HG02588 (cell line): ENCODE data around the gene SCLT1.
A peak's percentile ranks its signal among the peaks of the same experiment; 100 is the strongest.
"Not testable (repeated sequence)": the region's sequence is repeated elsewhere in the genome, so short reads cannot be mapped to it uniquely, and the experiment has no call there.

Experiments
- ATAC-seq: cut with Tn5 transposase; IDR thresholded peaks from one replicate; pipeline ENCODE4 v1.9.1; 2021; ENCODE audit warnings: mild to moderate bottlenecking, moderate library complexity; ENCODE audit not compliant: unreplicated experiment

Gene SCLT1

DNA sequence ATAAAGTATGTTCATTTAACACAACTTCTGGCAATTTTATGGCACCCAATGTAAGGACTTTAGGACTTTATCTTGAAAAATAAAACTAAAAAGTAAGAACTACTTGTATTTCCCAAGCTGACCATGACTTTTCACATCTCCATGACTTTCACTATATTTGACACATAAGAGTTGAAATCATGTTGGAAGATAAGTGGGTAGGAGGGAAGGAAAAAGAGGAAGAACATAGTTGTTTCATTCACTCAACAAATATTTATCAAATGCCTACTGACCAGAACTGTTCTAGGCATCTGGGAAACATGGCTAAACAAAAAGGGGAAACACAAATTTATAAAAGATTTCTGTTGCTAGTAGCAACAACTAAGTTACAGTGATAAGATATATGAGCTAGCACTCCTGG lies 16.0 kb downstream of the SCLT1 start:
- ATAC-seq = no peak

GRCh38 chr4:129069537-129069936 lies 23.8 kb downstream of the SCLT1 start:
- ATAC-seq = not testable (repeated sequence)

DNA sequence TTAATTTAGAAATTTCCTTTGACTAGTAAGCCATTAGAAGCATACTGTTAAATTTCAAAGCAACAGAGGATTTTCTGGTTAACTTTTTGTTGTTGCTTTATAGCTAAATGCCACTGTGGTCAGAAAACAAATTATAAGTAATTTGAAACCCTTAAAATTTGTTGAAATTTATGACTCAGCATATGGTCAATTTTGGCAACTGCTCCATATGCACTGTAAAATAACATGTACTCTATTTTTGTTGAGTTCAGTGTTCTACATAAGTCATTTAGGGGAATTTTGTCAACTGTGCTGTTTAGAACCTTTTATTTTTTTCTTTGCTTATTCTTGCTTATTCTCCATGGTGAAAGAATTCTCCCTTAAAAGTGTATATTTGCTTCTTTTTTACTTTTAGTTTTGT lies 28.6 kb downstream of the SCLT1 start:
- ATAC-seq = no peak

- no peak for ATAC-seq
Measured at GRCh38 chr4:129063640-129064039, 29.7 kb downstream of the SCLT1 start.

- ATAC-seq = no peak
Measured at GRCh38 chr4:129062580-129062979, 30.8 kb downstream of the SCLT1 start.

DNA sequence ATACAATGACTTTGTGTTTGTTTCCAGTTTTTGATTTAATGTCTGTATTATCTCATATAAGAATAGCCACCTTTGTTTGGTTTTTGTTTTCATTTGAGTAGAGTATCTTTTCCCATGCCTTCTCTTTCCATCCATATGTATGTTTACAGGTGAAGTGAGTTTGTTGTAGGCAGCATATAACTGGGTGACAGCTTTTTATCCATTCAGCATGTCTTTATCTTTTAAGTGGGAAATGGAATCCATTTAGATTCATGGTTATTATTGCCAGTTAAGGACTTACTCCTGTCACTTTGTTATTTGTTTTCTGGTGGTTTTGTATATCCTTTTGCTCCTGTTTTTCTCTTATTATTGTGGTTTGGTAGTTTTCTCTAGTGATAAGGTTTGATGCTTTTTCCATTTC lies 34.3 kb downstream of the SCLT1 start:
- no peak for ATAC-seq

- peak; percentile 64 for ATAC-seq
Measured at GRCh38 chr4:129046055-129046959, 47.0 kb downstream of the SCLT1 start.

DNA sequence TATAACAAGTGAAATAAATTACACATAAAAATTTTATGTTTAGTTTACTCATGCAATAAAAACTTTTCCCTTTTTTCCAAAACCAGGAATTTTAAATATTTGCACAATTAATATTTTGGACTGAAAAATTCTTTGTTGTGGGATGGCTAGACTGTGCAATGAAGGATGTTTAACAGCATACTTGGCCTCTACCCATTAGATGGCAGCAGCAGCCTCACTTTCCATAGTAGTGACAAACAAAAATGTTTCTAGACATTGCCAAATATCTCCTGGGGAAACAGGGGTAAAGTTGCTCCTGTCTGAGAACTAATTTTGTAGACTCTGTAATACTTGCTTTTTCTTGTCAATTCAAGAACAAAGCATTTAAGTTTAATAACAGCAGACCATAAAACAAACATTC lies 49.8 kb downstream of the SCLT1 start:
- ATAC-seq = no peak

DNA sequence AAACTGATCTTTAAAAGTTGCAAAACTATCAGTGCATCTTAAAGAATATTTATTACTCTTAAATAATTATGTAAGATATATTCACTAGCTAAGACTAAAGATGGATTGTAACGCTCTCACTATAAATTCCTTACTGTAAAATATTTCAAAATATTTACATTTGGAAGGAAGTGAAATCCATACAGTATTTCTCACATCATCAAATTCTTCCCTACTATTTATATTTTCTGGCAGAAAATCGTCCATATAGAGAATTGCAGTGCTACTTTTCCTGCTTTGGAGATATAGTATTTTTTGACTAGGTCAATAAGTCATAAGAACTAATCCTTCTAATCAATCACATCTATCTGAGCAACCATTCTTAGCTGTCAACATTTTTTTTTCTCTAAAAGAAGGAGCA lies 52.9 kb downstream of the SCLT1 start:
- no peak for ATAC-seq

- no peak for ATAC-seq
Measured at GRCh38 chr4:129037093-129037492, 56.2 kb downstream of the SCLT1 start.

DNA sequence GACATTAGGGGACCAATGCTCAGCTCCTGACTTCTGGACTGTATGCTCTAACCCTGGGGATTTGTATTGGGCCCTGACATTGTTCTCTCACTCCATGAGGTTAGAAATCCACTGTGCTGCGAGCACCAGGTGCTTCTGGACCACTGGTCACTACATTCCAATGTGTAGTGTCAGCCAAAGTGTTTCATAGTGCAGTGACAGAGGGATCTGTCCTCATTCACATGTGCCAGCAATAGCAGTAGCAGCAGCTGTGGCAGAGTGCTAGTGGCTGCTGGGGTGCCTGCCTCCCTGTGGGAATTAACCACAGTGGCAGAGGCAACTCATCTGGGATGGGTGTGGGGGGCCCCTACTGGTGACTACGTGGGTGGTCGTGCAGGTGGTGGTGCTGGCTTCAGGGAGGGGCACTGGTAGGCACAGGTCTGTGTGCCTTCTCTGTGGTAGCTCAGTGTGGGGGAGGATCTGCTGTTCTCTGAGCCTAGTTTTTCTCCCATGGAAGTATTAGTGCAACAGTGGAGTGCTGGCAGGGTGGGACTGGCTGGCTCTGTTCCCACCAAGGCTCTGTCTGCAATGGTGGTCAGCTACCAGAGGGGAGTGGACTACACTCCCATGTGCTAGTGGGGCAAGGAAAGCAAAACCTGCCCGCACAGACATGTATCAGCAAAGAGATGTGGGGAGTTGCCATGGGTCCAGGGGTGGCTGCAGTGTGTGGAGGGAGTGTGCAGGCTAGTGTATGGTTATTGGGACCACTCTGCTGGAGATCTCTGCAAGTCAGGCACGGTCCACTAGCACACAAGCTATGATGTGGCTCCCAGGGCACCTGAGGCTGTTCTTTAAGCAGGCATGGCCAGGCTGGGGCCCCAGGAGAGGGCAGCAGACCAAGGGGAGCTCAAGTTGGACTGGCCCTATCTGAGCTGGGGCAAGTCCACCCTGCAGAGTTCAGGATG lies 78.5 kb downstream of the SCLT1 start:
- ATAC-seq = no peak

GRCh38 chr4:129008096-129008495 lies 85.2 kb downstream of the SCLT1 start:
- no peak for ATAC-seq

GRCh38 chr4:128986908-128987307 lies 106.4 kb downstream of the SCLT1 start:
- ATAC-seq = no peak

GRCh38 chr4:128986019-128986418 lies 107.3 kb downstream of the SCLT1 start:
- ATAC-seq = no peak

GRCh38 chr4:128983771-128984485 lies 109.4 kb downstream of the SCLT1 start:
- ATAC-seq = no peak

DNA sequence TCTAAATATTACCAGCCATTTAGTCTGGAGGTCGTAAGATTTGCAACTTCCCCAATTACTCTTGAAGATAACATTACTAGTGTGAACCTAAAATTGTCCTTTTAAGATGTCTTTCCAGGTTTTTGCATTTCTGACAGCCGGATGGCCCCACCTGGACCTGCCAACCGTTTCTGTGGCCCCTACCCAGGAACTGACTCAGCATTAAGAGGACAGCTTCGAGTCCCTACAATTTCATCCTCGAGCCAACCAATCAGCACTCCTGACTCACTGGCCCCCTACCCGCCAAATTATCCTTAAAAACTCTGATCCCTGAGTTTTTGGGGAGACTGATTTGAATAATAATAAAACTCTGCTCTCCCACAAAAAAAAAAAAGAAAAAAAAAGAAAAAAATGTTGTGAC lies 112.0 kb downstream of the SCLT1 start:
- no peak for ATAC-seq

GRCh38 chr4:128980816-128981326 lies 112.5 kb downstream of the SCLT1 start:
- no peak for ATAC-seq

DNA sequence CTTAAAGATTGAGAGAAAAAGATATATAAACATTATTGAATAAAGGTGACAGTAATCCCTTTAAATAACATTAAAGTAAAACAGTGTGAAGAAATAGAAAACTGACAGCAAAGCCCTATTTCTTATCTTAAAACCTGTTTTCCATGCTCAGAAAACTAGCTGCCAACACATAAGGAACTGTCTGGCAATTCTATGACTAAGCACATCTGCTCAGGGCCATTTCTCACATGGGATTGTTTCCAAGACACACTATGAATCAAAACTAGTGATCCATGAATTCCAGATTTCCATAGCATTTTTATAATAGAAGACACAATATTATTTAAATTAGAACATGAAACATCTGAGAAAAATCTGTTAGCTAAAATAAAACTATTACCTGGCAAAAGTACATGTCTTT lies 113.4 kb downstream of the SCLT1 start:
- no peak for ATAC-seq

- ATAC-seq = no peak
Measured at GRCh38 chr4:128978985-128979384, 114.4 kb downstream of the SCLT1 start.

- no peak for ATAC-seq
Measured at GRCh38 chr4:128974136-128974581, 119.2 kb downstream of the SCLT1 start.

DNA sequence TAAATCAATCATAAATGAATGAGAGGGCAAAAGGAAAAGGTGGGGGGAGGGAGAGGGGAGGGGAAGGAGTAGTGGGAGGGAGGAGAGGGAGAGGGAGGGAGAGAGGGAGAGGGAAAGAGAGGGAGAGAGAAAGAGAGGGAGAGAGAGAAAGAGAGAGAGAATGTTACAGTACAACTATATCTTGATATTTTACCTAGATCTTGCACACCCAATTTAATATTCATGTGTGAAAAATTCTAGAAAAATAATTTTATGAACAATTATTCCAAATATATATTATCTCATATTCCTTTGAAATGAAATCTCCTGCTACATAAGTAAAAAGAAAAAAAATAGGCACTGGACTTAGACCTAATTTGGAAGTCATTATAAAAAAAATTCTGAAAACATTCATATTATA lies 120.0 kb downstream of the SCLT1 start:
- ATAC-seq = no peak
